AG09309 (cell line): ENCODE results near the gene TTYH3.
"Not testable (repeated sequence)": the region's sequence is repeated elsewhere in the genome, so short reads cannot be mapped to it uniquely, and the experiment has no call there.

Source experiments
- DNase-seq: peaks from one replicate; pipeline ENCODE4 v3.0.0-alpha.2; 2010; ENCODE audit warnings: low read depth
- H3K4me3 ChIP-seq: 2 replicates; pipeline ENCODE4 v1.5.1; 2011; ENCODE audit warnings: mild to moderate bottlenecking, low read depth, low read length, moderate library complexity; ENCODE audit not compliant: control insufficient read depth
- CTCF ChIP-seq: IDR thresholded peaks from 2 replicates; pipeline ENCODE4 v1.5.1; 2011; ENCODE audit warnings: mild to moderate bottlenecking, low read depth, low read length, inconsistent platforms; ENCODE audit not compliant: insufficient read depth, control insufficient read depth; ENCODE audit errors: missing control alignments

Gene TTYH3

GRCh38 chr7:2607923-2608904 lies 23.6 kb upstream of the TTYH3 start:
- TF ChIP-seq CTCF, result no peak
- no peak for DNase-seq
- H3K4me3 ChIP-seq, result no peak overlapping the region

GRCh38 chr7:2608921-2609411 lies 22.8 kb upstream of the TTYH3 start:
- peak; percentile 48 for TF ChIP-seq CTCF
- no peak for DNase-seq
- no peak overlapping the region for H3K4me3 ChIP-seq

- not testable (repeated sequence) for DNase-seq, H3K4me3 ChIP-seq
These were observed 22.1 kb upstream of the TTYH3 start for GRCh38 chr7:2609646-2610045.

GRCh38 chr7:2610466-2610865 lies 21.3 kb upstream of the TTYH3 start:
- TF ChIP-seq CTCF, result no peak
- no peak overlapping the region for H3K4me3 ChIP-seq
- DNase-seq, result no peak

- DNase-seq, result no peak
- no peak for TF ChIP-seq CTCF
- H3K4me3 ChIP-seq, result no peak overlapping the region
These were observed 20.9 kb upstream of the TTYH3 start for GRCh38 chr7:2610898-2611297.

GRCh38 chr7:2611401-2611800 lies 20.4 kb upstream of the TTYH3 start:
- H3K4me3 ChIP-seq, result no peak overlapping the region
- no peak for DNase-seq
- TF ChIP-seq CTCF, result no peak

- no peak for TF ChIP-seq CTCF
- H3K4me3 ChIP-seq, result no peak overlapping the region
- DNase-seq, result no peak
These were observed 19.9 kb upstream of the TTYH3 start for GRCh38 chr7:2611922-2612321.
